Measurements from ENCODE around the gene DMXL2. TPM values are rescaled to one million over a fixed set of nuclear protein-coding genes. Genes with fewer than 3 reads are reported as not detected.
"Not testable (repeated sequence)": the region's sequence is repeated elsewhere in the genome, so short reads cannot be mapped to it uniquely, and the experiment has no call there.

DMXL2 gene
- total and polyA plus RNA-seq, 7 experiments from 2014 or later: 1.1 to 58.3 (median 7.0) TPM

DNA sequence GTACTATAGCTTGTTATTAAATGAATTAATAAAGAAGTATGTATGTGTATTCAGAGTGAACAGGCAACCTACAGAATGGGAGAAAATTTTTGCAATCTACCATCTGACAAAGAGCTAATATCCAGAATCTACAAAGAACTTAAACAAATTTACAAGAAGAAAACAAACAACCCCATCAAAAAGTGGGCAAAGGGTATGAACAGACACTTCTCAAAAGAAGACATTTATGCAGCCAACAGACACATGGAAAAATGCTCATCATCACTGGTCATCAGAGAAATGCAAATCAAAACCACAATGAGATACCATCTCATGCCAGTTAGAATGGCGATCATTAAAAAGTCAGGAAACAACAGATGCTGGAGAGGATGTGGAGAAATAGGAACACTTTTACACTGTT is 25.5 kb upstream of the DMXL2 start:
- H3K4me3 Mint-ChIP-seq; H3K27me3 ChIP-seq (ENCODE audit: control insufficient read depth in 2 of 2, insufficient read depth in 2 of 2, low read length in 2 of 2); H3K9me3 Mint-ChIP-seq; H3K27ac Mint-ChIP-seq; H3K36me3 Mint-ChIP-seq; intact Hi-C loops (cut with micrococcal nuclease); ATAC-seq; H3K27ac ChIP-seq (ENCODE audit: low read depth, low read length); H3K9me3 ChIP-seq (ENCODE audit: control insufficient read depth in 2 of 3, low read length in 3 of 3); H3K4me3 ChIP-seq (ENCODE audit: low read length); H3K36me3 ChIP-seq (ENCODE audit: control insufficient read depth in 2 of 3, insufficient read depth in 3 of 3, low read length in 3 of 3); DNase-seq; H3K4me1 ChIP-seq (ENCODE audit: control insufficient read depth in 2 of 2, insufficient read depth in 2 of 2, low read length in 2 of 2); H3K4me1 Mint-ChIP-seq: not testable (repeated sequence)
- ChIA-PET CTCF (interaction anchor here (0.7 to 4.4 kb wide), 5 partner anchors 30 to 166 kb away, joined by 3 to 34 read pairs (median 5); no protein-coding TSS in a partner anchor), POLR2A (interaction anchor here (0.6 kb wide), 1 partner anchor 91 kb away, joined by 3 read pairs; no protein-coding TSS in a partner anchor)
- peaks cover 0 to 21% (median 0%) of the 10 kb centered on the region in 5 donors for H3K27me3 Mint-ChIP-seq

DNA sequence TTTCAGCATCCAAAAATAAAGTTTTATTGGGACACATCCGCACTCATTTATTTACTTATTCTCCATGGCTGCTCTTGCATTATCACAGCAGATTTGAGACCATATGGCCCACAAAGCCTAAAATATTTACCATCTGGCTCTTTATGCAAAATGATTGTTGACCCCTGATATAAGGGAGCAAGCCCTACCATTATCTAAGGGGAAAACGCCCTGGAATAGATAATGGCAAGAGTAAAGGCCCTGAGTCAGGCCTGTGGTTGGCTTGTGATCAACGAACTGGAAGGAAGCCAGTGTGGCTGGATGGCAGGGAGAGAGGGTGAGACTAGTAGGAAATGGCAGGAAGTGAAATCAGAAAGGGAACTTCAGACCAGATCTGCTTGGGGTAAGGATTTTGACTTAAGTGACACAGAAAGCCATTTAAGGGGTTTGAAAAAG is 24.6 kb upstream of the DMXL2 start:
- Histone ChIP-seq H3K27ac (ENCODE audit: low read depth, low read length) (no peak overlapping the region), H3K9me3 (ENCODE audit: control insufficient read depth in 2 of 3, low read length in 3 of 3) (no peaks in the 10 kb centered on the region), H3K4me3 (ENCODE audit: low read length) (no peak overlapping the region), H3K36me3 (ENCODE audit: control insufficient read depth in 2 of 3, insufficient read depth in 3 of 3, low read length in 3 of 3) (no peaks in the 10 kb centered on the region), H3K4me1 (ENCODE audit: control insufficient read depth in 2 of 2, insufficient read depth in 2 of 2, low read length in 2 of 2) (no peaks in the 10 kb centered on the region), H3K27me3 (ENCODE audit: control insufficient read depth in 2 of 2, insufficient read depth in 2 of 2, low read length in 2 of 2) (no peaks in the 10 kb centered on the region)
- ChIA-PET POLR2A (interaction anchor here (0.7 kb wide), 1 partner anchor 240 kb away, joined by 3 read pairs; no protein-coding TSS in a partner anchor), CTCF (interaction anchor here (0.7 to 4.4 kb wide), 3 partner anchors 87 to 129 kb away, joined by 5 to 34 read pairs (median 7); no protein-coding TSS in a partner anchor)
- H3K4me3 Mint-ChIP-seq: no peak overlapping the region
- H3K4me1 Mint-ChIP-seq: no peaks in the 10 kb centered on the region
- ATAC-seq (peak; percentile 57), DNase-seq (no peak)
- no peaks in the 10 kb centered on the region for H3K9me3 Mint-ChIP-seq
- intact Hi-C loops (cut with micrococcal nuclease): no loop called here
- H3K27me3 Mint-ChIP-seq: peaks cover 0 to 21% (median 0%) of the 10 kb centered on the region in 5 donors
- no peaks in the 10 kb centered on the region for H3K36me3 Mint-ChIP-seq
- H3K27ac Mint-ChIP-seq: no peak overlapping the region

DNA sequence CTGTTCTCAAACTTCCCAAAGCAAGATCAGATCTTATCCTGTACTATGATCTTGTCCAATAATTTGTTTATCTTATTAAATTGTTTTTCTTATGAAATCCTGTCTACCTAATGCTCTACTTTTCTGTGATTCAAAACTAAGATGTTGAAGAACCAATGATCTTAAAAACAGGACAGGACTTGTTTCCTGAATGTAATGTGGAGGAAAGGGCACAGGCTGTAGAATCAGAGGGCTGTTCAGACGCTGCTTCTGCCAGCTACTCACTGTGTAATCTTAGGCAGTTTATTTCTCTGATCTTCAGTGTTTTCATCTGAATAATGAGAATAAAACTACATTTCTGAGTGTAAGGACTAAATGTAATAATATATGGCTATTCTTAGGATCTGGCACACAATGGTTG is 20.1 kb upstream of the DMXL2 start:
- ChIA-PET POLR2A (interaction anchor here (0.6 kb wide), 1 partner anchor 20 kb away, joined by 3 read pairs; no protein-coding TSS in a partner anchor), CTCF (no interaction called here)
- intact Hi-C loops (cut with micrococcal nuclease): no loop called here
- Mint-ChIP-seq H3K36me3 (no peaks in the 10 kb centered on the region), H3K27ac (no peak overlapping the region), H3K4me3 (no peak overlapping the region), H3K4me1 (no peaks in the 10 kb centered on the region), H3K27me3 (peaks cover 0 to 19% (median 4%) of the 10 kb centered on the region in 5 donors), H3K9me3 (no peaks in the 10 kb centered on the region)
- H3K36me3 ChIP-seq (ENCODE audit: control insufficient read depth in 2 of 3, insufficient read depth in 3 of 3, low read length in 3 of 3): no peaks in the 10 kb centered on the region
- H3K9me3 ChIP-seq (ENCODE audit: control insufficient read depth in 2 of 3, low read length in 3 of 3): no peaks in the 10 kb centered on the region
- H3K4me3 ChIP-seq (ENCODE audit: low read length): no peak overlapping the region
- ATAC-seq (no peak), DNase-seq (no peak)
- no peaks in the 10 kb centered on the region for H3K4me1 ChIP-seq (ENCODE audit: control insufficient read depth in 2 of 2, insufficient read depth in 2 of 2, low read length in 2 of 2)
- H3K27ac ChIP-seq (ENCODE audit: low read depth, low read length): no peak overlapping the region
- no peaks in the 10 kb centered on the region for H3K27me3 ChIP-seq (ENCODE audit: control insufficient read depth in 2 of 2, insufficient read depth in 2 of 2, low read length in 2 of 2)

DNA sequence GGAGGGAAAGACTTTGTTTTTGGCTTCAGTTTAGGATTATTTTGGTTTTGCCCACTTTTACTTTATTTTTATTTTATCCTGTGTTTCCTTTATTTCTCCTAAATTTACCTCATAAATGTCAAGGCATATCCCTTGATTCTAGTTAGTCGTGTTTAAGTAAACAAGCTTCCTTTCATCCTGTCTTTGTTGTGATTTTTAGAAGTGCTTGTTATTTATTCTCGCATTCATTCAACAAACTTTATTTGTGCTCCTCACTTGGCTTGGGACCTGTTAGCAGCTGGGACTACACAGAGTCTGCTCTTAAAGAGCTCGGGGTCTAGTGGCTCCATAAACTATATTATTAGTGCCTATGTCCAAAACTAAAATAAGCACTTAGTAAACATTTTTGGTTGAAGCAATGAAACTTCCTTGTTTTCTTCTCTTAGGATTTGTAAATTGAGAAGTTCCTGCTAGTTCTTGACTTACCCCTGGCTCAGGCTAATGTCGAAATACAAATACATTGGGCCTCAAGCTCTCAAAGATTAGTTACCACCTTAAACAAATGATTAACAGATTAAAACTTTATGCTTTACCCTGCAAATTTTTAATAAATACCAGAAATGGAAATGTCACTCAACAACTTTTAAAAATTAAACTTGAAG is 19.0 kb upstream of the DMXL2 start:
- H3K4me1 Mint-ChIP-seq: no peaks in the 10 kb centered on the region
- H3K27me3 ChIP-seq (ENCODE audit: control insufficient read depth in 2 of 2, insufficient read depth in 2 of 2, low read length in 2 of 2): no peaks in the 10 kb centered on the region
- ChIA-PET CTCF (interaction anchor here (1.3 kb wide), 1 partner anchor 8 kb away, joined by 3 read pairs; no protein-coding TSS in a partner anchor), POLR2A (no interaction called here)
- DNase-seq (no peak), ATAC-seq (no peak)
- no peaks in the 10 kb centered on the region for H3K9me3 ChIP-seq (ENCODE audit: control insufficient read depth in 2 of 3, low read length in 3 of 3)
- no peaks in the 10 kb centered on the region for H3K9me3 Mint-ChIP-seq
- no peak overlapping the region for H3K27ac ChIP-seq (ENCODE audit: low read depth, low read length)
- H3K27ac Mint-ChIP-seq: no peak overlapping the region
- peaks cover 0 to 19% (median 5%) of the 10 kb centered on the region in 5 donors for H3K27me3 Mint-ChIP-seq
- intact Hi-C loops (cut with micrococcal nuclease): no loop called here
- no peaks in the 10 kb centered on the region for H3K36me3 ChIP-seq (ENCODE audit: control insufficient read depth in 2 of 3, insufficient read depth in 3 of 3, low read length in 3 of 3)
- no peak overlapping the region for H3K4me3 Mint-ChIP-seq
- H3K4me1 ChIP-seq (ENCODE audit: control insufficient read depth in 2 of 2, insufficient read depth in 2 of 2, low read length in 2 of 2): no peaks in the 10 kb centered on the region
- H3K4me3 ChIP-seq (ENCODE audit: low read length): no peak overlapping the region
- H3K36me3 Mint-ChIP-seq: no peaks in the 10 kb centered on the region

DNA sequence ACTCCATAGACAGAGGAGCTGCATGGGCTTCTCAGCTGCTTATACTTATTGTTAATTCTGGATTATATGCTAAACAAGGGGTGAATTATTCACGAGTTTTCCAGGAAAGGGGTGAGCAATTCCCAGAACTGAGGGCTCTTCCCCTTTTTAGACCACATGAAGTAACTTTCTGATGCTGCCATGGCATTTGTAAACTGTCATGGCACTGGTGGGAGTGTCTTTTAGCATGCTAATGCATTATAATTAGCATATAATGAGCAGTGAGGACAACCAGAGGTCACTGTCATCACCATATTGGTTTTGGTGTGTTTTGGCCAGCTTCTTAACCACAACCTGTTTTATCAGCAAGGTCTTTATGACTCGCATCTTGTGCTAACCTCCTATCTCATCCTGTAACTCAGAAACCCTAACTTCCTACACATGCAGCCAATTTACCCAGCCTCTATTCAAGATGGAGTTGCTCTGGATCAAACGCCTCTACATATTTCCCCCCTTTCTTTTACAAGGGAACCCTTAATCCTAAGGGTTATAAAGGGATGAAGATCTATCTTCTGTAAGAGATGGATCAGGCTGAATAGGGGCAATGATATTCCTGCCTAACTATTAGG is 12.1 kb upstream of the DMXL2 start:
- H3K36me3 ChIP-seq (ENCODE audit: control insufficient read depth in 2 of 3, insufficient read depth in 3 of 3, low read length in 3 of 3): no peaks in the 10 kb centered on the region
- POLR2A ChIA-PET: no interaction called here
- no peak for ATAC-seq

DNA sequence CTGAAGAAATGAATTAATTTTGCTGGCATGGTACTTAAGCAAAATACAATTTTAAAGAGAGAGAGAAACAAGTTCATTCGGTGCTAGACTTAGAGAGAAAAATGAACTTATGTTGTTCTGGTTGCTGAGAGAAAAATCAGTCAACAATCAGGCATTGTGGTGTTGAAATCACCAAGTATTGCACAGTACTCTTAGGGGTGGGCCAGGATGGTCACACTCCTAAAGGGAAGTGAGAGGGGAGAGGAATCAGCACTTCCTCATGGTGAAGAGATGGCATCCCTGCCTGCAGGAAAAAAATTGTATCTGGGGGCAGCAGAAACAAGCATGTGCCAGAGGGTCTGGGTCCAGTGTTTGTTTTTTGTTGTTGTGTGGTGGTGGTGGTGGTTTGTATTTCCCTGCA is 7.0 kb upstream of the DMXL2 start:
- POLR2A ChIA-PET: no interaction called here
- no peaks in the 10 kb centered on the region for H3K36me3 ChIP-seq (ENCODE audit: control insufficient read depth in 2 of 3, insufficient read depth in 3 of 3, low read length in 3 of 3)
- ATAC-seq: peak; percentile 82
- H3K9me3 Mint-ChIP-seq: no peaks in the 10 kb centered on the region
- no peaks in the 10 kb centered on the region for H3K36me3 Mint-ChIP-seq
- peaks cover 14 to 26% (median 16%) of the 10 kb centered on the region in 5 donors for H3K27me3 Mint-ChIP-seq
- no peaks in the 10 kb centered on the region for H3K9me3 ChIP-seq (ENCODE audit: control insufficient read depth in 2 of 3, low read length in 3 of 3)
- no peak for DNase-seq
- H3K4me3 ChIP-seq (ENCODE audit: low read length): no peak overlapping the region
- intact Hi-C loops (cut with micrococcal nuclease): loop anchor here in 1 of 2 donors (10.0 kb wide), 1 partner anchor 105 kb away; the partner anchor contains the start of gene LYSMD2
- no peaks in the 10 kb centered on the region for H3K27me3 ChIP-seq (ENCODE audit: control insufficient read depth in 2 of 2, insufficient read depth in 2 of 2, low read length in 2 of 2)
- H3K27ac ChIP-seq (ENCODE audit: low read depth, low read length): no peak overlapping the region
- no peaks in the 10 kb centered on the region for H3K4me1 ChIP-seq (ENCODE audit: control insufficient read depth in 2 of 2, insufficient read depth in 2 of 2, low read length in 2 of 2)
- peaks cover 0 to 3% (median under 1%) of the 10 kb centered on the region in 7 donors for H3K4me1 Mint-ChIP-seq
- no peak overlapping the region for H3K27ac Mint-ChIP-seq
- H3K4me3 Mint-ChIP-seq: no peak overlapping the region
- CTCF ChIA-PET: no interaction called here

More for the DNA sequence above, 12.1 kb upstream of the DMXL2 start:
- no peaks in the 10 kb centered on the region for H3K9me3 ChIP-seq (ENCODE audit: control insufficient read depth in 2 of 3, low read length in 3 of 3)
- Mint-ChIP-seq H3K27ac (no peak overlapping the region), H3K36me3 (no peaks in the 10 kb centered on the region), H3K4me1 (peaks cover 0 to 6% (median 0%) of the 10 kb centered on the region in 7 donors), H3K9me3 (peaks cover 0 to 1% (median 0%) of the 10 kb centered on the region in 11 donors), H3K27me3 (peaks cover 0 to 14% (median 12%) of the 10 kb centered on the region in 5 donors), H3K4me3 (no peak overlapping the region)
- H3K4me1 ChIP-seq (ENCODE audit: control insufficient read depth in 2 of 2, insufficient read depth in 2 of 2, low read length in 2 of 2): no peaks in the 10 kb centered on the region
- H3K27me3 ChIP-seq (ENCODE audit: control insufficient read depth in 2 of 2, insufficient read depth in 2 of 2, low read length in 2 of 2): no peaks in the 10 kb centered on the region
- no peak overlapping the region for H3K4me3 ChIP-seq (ENCODE audit: low read length)
- no peak overlapping the region for H3K27ac ChIP-seq (ENCODE audit: low read depth, low read length)
- CTCF ChIA-PET: no interaction called here
- intact Hi-C loops (cut with micrococcal nuclease): no loop called here
- no peak for DNase-seq

Data from naive thymus-derived CD4-positive, alpha-beta T cell (primary cell).